Astrocyte of the cerebellum (primary cell): ENCODE measurements around the gene HAP1.
"Not testable (repeated sequence)": the region's sequence is repeated elsewhere in the genome, so short reads cannot be mapped to it uniquely, and the experiment has no call there.

Source experiments
- DNase-seq: peaks from one replicate; pipeline ENCODE4 v3.0.0-alpha.2; 2011; ENCODE audit warnings: low read depth
- H3K4me3 ChIP-seq: 2 replicates; pipeline ENCODE4 v1.5.1; 2011; ENCODE audit warnings: mild to moderate bottlenecking, low read depth, low read length, moderate library complexity
- CTCF ChIP-seq: IDR thresholded peaks from 2 replicates; pipeline ENCODE4 v1.5.1; 2012; ENCODE audit warnings: low read length, low read depth, moderate library complexity, mild to moderate bottlenecking; ENCODE audit errors: missing control alignments
- in situ Hi-C: cut with HindIII; loops from 2 replicates; pipeline ENCODE4 v1.10.0; 2017; ENCODE audit warnings: low sequenced_read_pairs

The HAP1 gene

DNA sequence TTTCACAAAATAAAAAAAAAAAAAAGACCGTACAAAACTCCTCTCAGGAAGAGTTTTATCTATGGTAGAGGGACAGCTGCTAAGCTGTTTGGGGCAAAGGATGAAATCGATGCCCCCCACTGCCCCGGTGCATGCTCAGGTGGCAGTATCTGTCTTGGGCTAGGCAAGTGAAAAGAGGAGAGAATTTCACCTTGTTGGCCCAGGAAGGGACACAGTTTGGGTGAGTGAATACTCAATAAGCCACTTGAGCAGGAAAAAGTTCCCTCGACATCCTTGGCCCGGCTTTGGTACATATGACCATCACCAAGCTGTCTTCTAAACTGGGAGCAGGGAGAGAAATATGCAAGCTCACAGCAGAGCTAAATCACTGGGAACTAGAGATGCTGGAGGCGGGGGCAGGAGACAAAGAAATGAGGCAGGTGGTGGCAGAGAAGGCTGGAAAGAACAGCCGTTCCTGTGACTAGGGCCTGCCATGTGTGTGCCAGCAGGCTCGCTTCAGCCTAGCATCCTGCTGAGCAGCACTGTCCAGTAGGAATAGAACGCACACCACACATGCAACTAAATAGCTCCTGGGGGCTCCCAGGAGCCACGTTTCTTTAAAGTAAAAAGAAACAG lies 53.9 kb downstream of the HAP1 start:
- no peak for TF ChIP-seq CTCF
- no peak for DNase-seq
- H3K4me3 ChIP-seq = no peak overlapping the region
- in situ Hi-C loops = no loop called here

DNA sequence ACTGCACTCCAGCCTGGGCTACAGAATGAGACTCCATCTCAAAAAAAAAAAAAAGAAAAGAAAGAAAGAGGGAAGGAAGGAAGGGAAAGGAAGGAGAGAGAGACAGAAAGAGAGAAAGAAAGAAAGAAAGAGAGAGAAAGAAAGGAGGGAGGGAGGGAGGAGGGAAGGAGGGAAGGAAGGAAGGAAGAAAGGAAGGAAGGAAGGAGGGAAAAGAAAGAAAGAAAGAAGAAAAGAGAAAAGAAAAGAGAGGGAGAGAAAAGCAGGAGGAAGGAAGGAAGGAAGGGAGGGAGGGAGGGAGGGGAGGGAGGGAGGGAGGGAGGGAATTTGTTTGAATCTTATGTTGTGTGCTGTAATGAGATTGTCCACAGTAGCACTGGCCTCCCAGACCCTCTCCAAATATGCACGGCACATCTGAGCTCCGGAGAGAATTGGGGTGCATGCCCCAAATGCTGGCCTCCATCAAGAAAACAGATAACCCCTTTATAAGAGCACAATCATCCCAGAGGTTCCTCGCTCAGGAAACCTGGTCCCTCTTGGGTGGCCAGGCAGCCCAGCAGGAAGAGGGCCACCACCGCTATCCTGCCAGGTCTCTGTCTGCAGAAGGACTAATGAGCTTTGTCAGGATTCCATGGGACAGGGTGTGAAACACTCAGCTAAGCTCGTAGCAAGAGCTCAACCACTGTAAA lies 54.6 kb downstream of the HAP1 start:
- in situ Hi-C loops = no loop called here
- no peak for DNase-seq
- no peak for TF ChIP-seq CTCF
- no peak overlapping the region for H3K4me3 ChIP-seq

GRCh38 chr17:41678907-41679739 lies 55.3 kb downstream of the HAP1 start:
- in situ Hi-C loops = no loop called here
- DNase-seq = no peak
- H3K4me3 ChIP-seq = no peak overlapping the region
- no peak for TF ChIP-seq CTCF

DNA sequence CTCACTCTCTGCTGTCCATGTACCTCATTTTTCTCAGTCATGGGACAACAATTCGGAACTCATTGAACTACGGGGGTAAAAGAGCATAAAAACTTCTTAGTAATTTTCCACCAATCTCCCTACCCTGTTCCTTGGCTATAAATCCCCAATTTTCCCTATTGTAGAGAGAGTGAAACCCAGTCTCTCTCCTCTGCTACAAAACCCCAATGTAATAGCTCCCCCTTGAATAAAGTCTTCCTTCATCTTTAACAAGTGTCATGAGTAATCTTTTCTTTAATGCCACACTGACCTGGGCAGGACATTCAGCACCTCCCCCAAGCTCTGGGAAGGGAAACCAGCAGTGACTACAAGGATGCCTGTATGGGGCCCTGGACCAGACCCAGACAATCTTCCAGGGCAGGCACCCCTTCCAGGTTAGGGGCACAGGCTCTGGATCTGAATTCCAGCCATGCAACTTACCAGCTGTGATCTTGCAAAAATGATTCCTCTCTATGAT lies 56.0 kb downstream of the HAP1 start:
- in situ Hi-C loops = no loop called here
- no peak for DNase-seq
- TF ChIP-seq CTCF = no peak
- no peak overlapping the region for H3K4me3 ChIP-seq

DNA sequence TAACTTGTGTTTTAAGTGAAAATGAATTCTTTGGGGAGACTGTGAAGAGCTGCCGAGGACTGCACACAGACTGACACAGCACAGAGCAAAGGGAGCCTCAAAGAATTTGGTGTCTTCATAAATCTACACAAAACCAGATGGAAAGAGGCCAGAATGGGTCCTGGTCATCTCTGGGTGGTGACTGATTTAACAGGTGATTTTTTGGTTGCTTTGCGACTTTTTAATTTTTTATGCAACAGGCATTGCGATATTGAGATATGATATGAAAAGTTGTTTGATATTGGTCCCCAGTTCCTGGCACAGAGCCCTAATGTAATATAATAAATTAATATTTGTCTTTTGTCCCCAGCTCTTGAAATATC lies 58.4 kb downstream of the HAP1 start:
- in situ Hi-C loops = no loop called here
- no peak for DNase-seq
- TF ChIP-seq CTCF = no peak
- no peak overlapping the region for H3K4me3 ChIP-seq

- in situ Hi-C loops, DNase-seq, H3K4me3 ChIP-seq: not testable (repeated sequence)
Measured at GRCh38 chr17:41675157-41676057, 59.0 kb downstream of the HAP1 start.
